GM21576 (cell line): ENCODE data around the gene RNF213.

Experiments
- ATAC-seq: cut with Tn5 transposase; IDR thresholded peaks from one replicate; pipeline ENCODE4 v1.9.1; 2021; ENCODE audit warnings: mild to moderate bottlenecking, moderate library complexity; ENCODE audit not compliant: unreplicated experiment

The RNF213 gene

GRCh38 chr17:80260791-80261158 lies at the start of gene RNF213:
TSS of gene RNF213 (plus strand) at chr17:80260852. CDS start at chr17:80263682, 2,830 bp downstream.
- ATAC-seq: no peak

DNA sequence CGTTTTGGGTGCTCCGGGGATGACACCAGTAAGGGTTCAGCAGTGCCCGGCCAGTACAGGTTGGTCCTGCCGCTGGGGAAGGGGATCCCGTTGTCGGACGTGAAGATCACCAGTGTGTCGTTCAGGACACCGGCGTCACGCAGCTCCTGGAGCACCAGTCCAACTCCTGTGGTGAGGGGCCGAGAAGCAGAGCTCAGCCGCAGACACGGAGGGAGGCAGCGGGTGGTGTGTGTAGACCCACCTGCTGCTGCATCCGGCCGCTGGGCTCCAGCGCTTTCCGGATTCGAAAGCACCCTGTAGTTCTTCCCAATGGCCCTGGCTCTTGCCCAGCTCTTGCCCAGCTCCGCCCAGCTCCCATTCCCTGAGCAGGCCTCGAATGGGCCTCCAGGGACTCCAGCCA lies 48.5 kb upstream of the RNF213 start:
- no peak for ATAC-seq

GRCh38 chr17:80212511-80212910 lies 48.1 kb upstream of the RNF213 start:
- ATAC-seq: no peak

GRCh38 chr17:80212962-80213642 lies 47.5 kb upstream of the RNF213 start:
- no peak for ATAC-seq

GRCh38 chr17:80213643-80213975 lies 47.0 kb upstream of the RNF213 start:
- ATAC-seq: no peak

- no peak for ATAC-seq
Observed at GRCh38 chr17:80214012-80214877, 46.4 kb upstream of the RNF213 start.

DNA sequence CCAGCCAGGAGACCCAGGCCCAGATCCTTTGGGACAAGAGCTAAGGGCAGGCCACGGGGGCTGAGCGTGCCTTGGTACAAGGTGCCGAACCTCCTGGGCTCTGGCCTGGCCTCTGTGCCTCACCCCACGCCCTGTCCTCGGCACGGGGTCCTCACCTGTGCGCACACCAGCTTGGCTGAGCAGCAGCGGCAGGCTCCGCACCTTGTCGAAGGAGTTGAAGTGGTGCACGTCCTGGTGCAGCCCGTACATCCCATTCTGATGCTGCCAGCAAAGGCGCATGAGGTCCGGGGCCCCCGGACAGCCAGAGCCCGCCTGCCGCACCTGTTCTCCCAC lies 45.8 kb upstream of the RNF213 start:
- no peak for ATAC-seq

- ATAC-seq: no peak
Observed at GRCh38 chr17:80216473-80217456, 43.9 kb upstream of the RNF213 start.

DNA sequence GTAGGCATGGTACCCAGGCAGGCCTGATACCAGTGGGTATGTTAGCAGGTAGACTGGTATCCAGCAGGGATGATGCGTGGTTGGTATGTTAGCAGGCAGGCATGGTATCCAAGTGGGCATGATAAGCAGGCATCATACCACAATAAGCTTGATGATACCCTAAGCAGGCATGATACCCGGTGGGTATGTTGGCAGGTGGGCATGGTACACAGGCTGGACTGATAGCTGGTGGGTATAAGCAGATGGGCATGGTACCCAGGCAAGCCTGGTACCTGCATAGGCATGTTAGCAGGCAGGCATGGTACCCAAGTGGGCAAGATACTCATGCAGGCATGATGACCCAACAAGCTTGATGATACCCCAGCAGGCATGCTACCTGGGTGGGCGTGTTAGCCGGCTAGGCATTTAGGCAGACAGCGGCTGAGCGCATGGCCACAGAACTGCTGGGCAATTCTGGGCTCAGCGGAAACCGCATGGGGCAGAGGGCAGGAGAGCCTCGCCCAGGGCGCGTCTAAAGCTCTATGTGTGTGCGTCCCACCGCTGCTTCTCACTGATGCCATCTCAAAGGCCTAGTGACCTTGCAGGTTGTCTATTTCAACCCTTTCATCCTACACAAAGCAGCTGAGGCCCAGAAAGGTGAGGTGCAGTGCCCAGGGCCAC lies 42.8 kb upstream of the RNF213 start:
- no peak for ATAC-seq

DNA sequence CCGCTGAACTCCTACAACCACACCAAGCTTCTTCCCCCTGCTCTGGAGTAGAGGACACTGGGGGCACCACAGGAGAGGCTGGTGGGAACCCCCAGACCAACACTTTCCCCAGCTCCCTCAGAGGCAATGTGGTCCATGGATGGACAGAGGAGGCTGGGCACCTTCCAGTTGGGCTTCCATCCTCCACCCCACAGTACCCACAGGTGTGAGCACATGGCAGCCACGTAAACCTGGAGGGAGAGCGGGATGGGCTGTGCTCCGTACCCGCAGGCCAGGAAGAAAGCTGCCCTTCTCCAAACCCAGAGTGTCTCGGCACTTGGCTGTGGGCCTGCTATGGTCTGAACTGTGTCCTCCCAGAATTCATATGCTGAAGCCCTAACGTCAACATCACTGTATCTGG lies 42.3 kb upstream of the RNF213 start:
- ATAC-seq: no peak

GRCh38 chr17:80219013-80219762 lies 41.5 kb upstream of the RNF213 start:
- peak; percentile 45 for ATAC-seq

- ATAC-seq: no peak
Observed at GRCh38 chr17:80219763-80220053, 40.9 kb upstream of the RNF213 start.

- ATAC-seq: peak; percentile 33
Observed at GRCh38 chr17:80220054-80220735, 40.5 kb upstream of the RNF213 start, which contains the start of the genes SGSH and SLC26A11. TSS of gene SGSH (minus strand) at chr17:80220333. CDS start at chr17:80220313, 20 bp downstream. TSS of gene SLC26A11 (plus strand) at chr17:80220427. CDS start at chr17:80221561, 1,134 bp downstream.

GRCh38 chr17:80220736-80221215 lies 39.9 kb upstream of the RNF213 start:
- ATAC-seq: no peak

- ATAC-seq: no peak
Observed at GRCh38 chr17:80221351-80222105, 39.1 kb upstream of the RNF213 start.

- ATAC-seq: no peak
Observed at GRCh38 chr17:80222376-80223141, 38.1 kb upstream of the RNF213 start.

GRCh38 chr17:80223142-80223815 lies 37.4 kb upstream of the RNF213 start:
- no peak for ATAC-seq
